ENCODE results near the gene FBLN1.

FBLN1 gene

GRCh38 chr22:45475851-45476514, 26.7 kb upstream of the FBLN1 start:
- DNase-seq (ENCODE audit: insufficient read length, low spot score) (no peak), FAIRE-seq (no peak)
- TF ChIP-seq PAX5 (IDR thresholded peaks at IDR 0.05; ENCODE audit: insufficient read depth, low read length, severe bottlenecking) (no peak), POU2F2 (IDR thresholded peaks at IDR 0.05; ENCODE audit: low read depth, low read length) (no peak), SPI1 (IDR thresholded peaks at IDR 0.05; ENCODE audit: low read depth, low read length) (no peak), TAF1 (IDR thresholded peaks at IDR 0.05; ENCODE audit: low read depth, low read length) (no peak)

- FAIRE-seq (no peak), DNase-seq (ENCODE audit: insufficient read length, low spot score) (no peak)
- TF ChIP-seq PAX5 (IDR thresholded peaks at IDR 0.05; ENCODE audit: insufficient read depth, low read length, severe bottlenecking) (no peak), SPI1 (IDR thresholded peaks at IDR 0.05; ENCODE audit: low read depth, low read length) (no peak), POLR2A (IDR thresholded peaks at IDR 0.05; ENCODE audit: low read depth, low read length) (no peak), POLR2AphosphoS5 (IDR thresholded peaks at IDR 0.05; ENCODE audit: low read depth, low read length) (no peak), POU2F2 (IDR thresholded peaks at IDR 0.05; ENCODE audit: low read depth, low read length) (no peak), TAF1 (IDR thresholded peaks at IDR 0.05; ENCODE audit: low read depth, low read length) (no peak)
Observed at GRCh38 chr22:45476814-45477213, 25.9 kb upstream of the FBLN1 start.

GRCh38 chr22:45477366-45478107, 25.1 kb upstream of the FBLN1 start:
- TF ChIP-seq POU2F2 (IDR thresholded peaks at IDR 0.05; ENCODE audit: low read depth, low read length) = no peak
- DNase-seq (ENCODE audit: insufficient read length, low spot score) = no peak
- FAIRE-seq = no peak

- TF ChIP-seq POLR2A (IDR thresholded peaks at IDR 0.05; ENCODE audit: low read depth, low read length) (no peak), POLR2AphosphoS5 (IDR thresholded peaks at IDR 0.05; ENCODE audit: low read depth, low read length) (no peak), SPI1 (IDR thresholded peaks at IDR 0.05; ENCODE audit: low read depth, low read length) (no peak)
- DNase-seq (ENCODE audit: insufficient read length, low spot score) (no peak), FAIRE-seq (no peak)
Observed at GRCh38 chr22:45478108-45478771, 24.4 kb upstream of the FBLN1 start.

- no peak for DNase-seq (ENCODE audit: insufficient read length, low spot score)
- no peak for TF ChIP-seq POLR2AphosphoS5 (IDR thresholded peaks at IDR 0.05; ENCODE audit: low read depth, low read length)
- no peak for FAIRE-seq
Observed at GRCh38 chr22:45480717-45481116, 22.0 kb upstream of the FBLN1 start.

- no peak for TF ChIP-seq PAX5 (IDR thresholded peaks at IDR 0.05; ENCODE audit: insufficient read depth, low read length, severe bottlenecking)
- no peak for TF ChIP-seq SPI1 (IDR thresholded peaks at IDR 0.05; ENCODE audit: low read depth, low read length)
- TF ChIP-seq POLR2AphosphoS5 (IDR thresholded peaks at IDR 0.05; ENCODE audit: low read depth, low read length) = no peak
- TF ChIP-seq POU2F2 (IDR thresholded peaks at IDR 0.05; ENCODE audit: low read depth, low read length) = no peak
- no peak for TF ChIP-seq TAF1 (IDR thresholded peaks at IDR 0.05; ENCODE audit: low read depth, low read length)
- FAIRE-seq (no peak), DNase-seq (ENCODE audit: insufficient read length, low spot score) (no peak)
Observed at GRCh38 chr22:45481661-45482060, 21.0 kb upstream of the FBLN1 start.

GRCh38 chr22:45482169-45482568, 20.5 kb upstream of the FBLN1 start:
- TF ChIP-seq SPI1 (IDR thresholded peaks at IDR 0.05; ENCODE audit: low read depth, low read length) (no peak), TAF1 (IDR thresholded peaks at IDR 0.05; ENCODE audit: low read depth, low read length) (no peak), PAX5 (IDR thresholded peaks at IDR 0.05; ENCODE audit: insufficient read depth, low read length, severe bottlenecking) (no peak), POU2F2 (IDR thresholded peaks at IDR 0.05; ENCODE audit: low read depth, low read length) (no peak), POLR2AphosphoS5 (IDR thresholded peaks at IDR 0.05; ENCODE audit: low read depth, low read length) (no peak), POLR2A (IDR thresholded peaks at IDR 0.05; ENCODE audit: low read depth, low read length) (no peak)
- DNase-seq (ENCODE audit: insufficient read length, low spot score) = no peak
- FAIRE-seq = no peak

- no peak for DNase-seq (ENCODE audit: insufficient read length, low spot score)
- no peak for TF ChIP-seq TAF1 (IDR thresholded peaks at IDR 0.05; ENCODE audit: low read depth, low read length)
- TF ChIP-seq POLR2AphosphoS5 (IDR thresholded peaks at IDR 0.05; ENCODE audit: low read depth, low read length) = no peak
- no peak for TF ChIP-seq POLR2A (IDR thresholded peaks at IDR 0.05; ENCODE audit: low read depth, low read length)
- TF ChIP-seq SPI1 (IDR thresholded peaks at IDR 0.05; ENCODE audit: low read depth, low read length) = no peak
- no peak for TF ChIP-seq PAX5 (IDR thresholded peaks at IDR 0.05; ENCODE audit: insufficient read depth, low read length, severe bottlenecking)
- no peak for TF ChIP-seq POU2F2 (IDR thresholded peaks at IDR 0.05; ENCODE audit: low read depth, low read length)
- no peak for FAIRE-seq
Observed at GRCh38 chr22:45483319-45483718, 19.4 kb upstream of the FBLN1 start.

GRCh38 chr22:45483918-45484499, 18.7 kb upstream of the FBLN1 start:
- FAIRE-seq (no peak), DNase-seq (ENCODE audit: insufficient read length, low spot score) (no peak)
- no peak for TF ChIP-seq SPI1 (IDR thresholded peaks at IDR 0.05; ENCODE audit: low read depth, low read length)
- TF ChIP-seq POU2F2 (IDR thresholded peaks at IDR 0.05; ENCODE audit: low read depth, low read length) = no peak
- no peak for TF ChIP-seq PAX5 (IDR thresholded peaks at IDR 0.05; ENCODE audit: insufficient read depth, low read length, severe bottlenecking)
- no peak for TF ChIP-seq POLR2AphosphoS5 (IDR thresholded peaks at IDR 0.05; ENCODE audit: low read depth, low read length)
- no peak for TF ChIP-seq TAF1 (IDR thresholded peaks at IDR 0.05; ENCODE audit: low read depth, low read length)
- TF ChIP-seq POLR2A (IDR thresholded peaks at IDR 0.05; ENCODE audit: low read depth, low read length) = no peak

- FAIRE-seq (no peak), DNase-seq (ENCODE audit: insufficient read length, low spot score) (no peak)
- TF ChIP-seq POLR2AphosphoS5 (IDR thresholded peaks at IDR 0.05; ENCODE audit: low read depth, low read length) (no peak), TAF1 (IDR thresholded peaks at IDR 0.05; ENCODE audit: low read depth, low read length) (no peak), PAX5 (IDR thresholded peaks at IDR 0.05; ENCODE audit: insufficient read depth, low read length, severe bottlenecking) (no peak), POLR2A (IDR thresholded peaks at IDR 0.05; ENCODE audit: low read depth, low read length) (no peak), SPI1 (IDR thresholded peaks at IDR 0.05; ENCODE audit: low read depth, low read length) (no peak), POU2F2 (IDR thresholded peaks at IDR 0.05; ENCODE audit: low read depth, low read length) (no peak)
Observed at GRCh38 chr22:45484742-45485141, 17.9 kb upstream of the FBLN1 start.

Data from GM12891 (cell line).